HEK293 (cell line): Measurements from ENCODE around the gene MAEA.

Experiments used
- GFI1B ChIP-seq: fragments of 450-650 bp; formaldehyde crosslinking; IDR thresholded peaks from 2 replicates; pipeline ENCODE4 v1.5.1; 2016; ENCODE audit warnings: missing biosample characterization, missing genetic modification characterization
- IKZF3 ChIP-seq: fragments of 450-650 bp; IDR thresholded peaks from 2 replicates; pipeline ENCODE4 v1.5.0; 2018; ENCODE audit warnings: missing biosample characterization, mild to moderate bottlenecking, missing genetic modification characterization, moderate library complexity
- MYNN ChIP-seq: fragments of 450-650 bp; formaldehyde crosslinking; IDR thresholded peaks from 2 replicates; pipeline ENCODE4 v1.5.1; 2016; ENCODE audit warnings: missing biosample characterization, missing genetic modification characterization, borderline replicate concordance
- MZF1 ChIP-seq: fragments of 450-650 bp; formaldehyde crosslinking; IDR thresholded peaks from 2 replicates; pipeline ENCODE4 v1.5.1; 2017; ENCODE audit warnings: missing biosample characterization, missing genetic modification characterization, borderline replicate concordance
- ZBTB20 ChIP-seq: fragments of 450-650 bp; formaldehyde crosslinking; IDR thresholded peaks from 2 replicates; pipeline ENCODE4 v1.5.1; 2016; ENCODE audit warnings: missing biosample characterization, missing genetic modification characterization
- ZBTB48 ChIP-seq: fragments of 450-650 bp; formaldehyde crosslinking; IDR thresholded peaks from 2 replicates; pipeline ENCODE4 v1.5.1; 2016; ENCODE audit warnings: missing biosample characterization, missing genetic modification characterization
- ZBTB7A ChIP-seq: fragments of 450-650 bp; formaldehyde crosslinking; IDR thresholded peaks from 2 replicates; pipeline ENCODE4 v1.5.1; 2016; ENCODE audit warnings: low read depth, missing biosample characterization, missing genetic modification characterization
- ZNF169 ChIP-seq: fragments of 450-650 bp; formaldehyde crosslinking; IDR thresholded peaks from 2 replicates; pipeline ENCODE4 v1.5.1; 2016; ENCODE audit warnings: missing biosample characterization, missing genetic modification characterization
- ZNF239 ChIP-seq: fragments of 450-650 bp; formaldehyde crosslinking; IDR thresholded peaks from 2 replicates; pipeline ENCODE4 v1.5.1; 2016; ENCODE audit warnings: missing biosample characterization, missing genetic modification characterization
- ZNF48 ChIP-seq: fragments of 450-650 bp; formaldehyde crosslinking; IDR thresholded peaks from 2 replicates; pipeline ENCODE4 v1.5.1; 2016; ENCODE audit warnings: missing biosample characterization, missing genetic modification characterization
- ZNF501 ChIP-seq: fragments of 450-650 bp; formaldehyde crosslinking; IDR thresholded peaks from 2 replicates; pipeline ENCODE4 v1.5.1; 2016; ENCODE audit warnings: missing biosample characterization, missing genetic modification characterization
- ZNF521 ChIP-seq: fragments of 450-650 bp; formaldehyde crosslinking; IDR thresholded peaks from 2 replicates; pipeline ENCODE4 v1.5.1; 2017; ENCODE audit warnings: missing biosample characterization, mild to moderate bottlenecking, missing genetic modification characterization
- ZNF596 ChIP-seq: fragments of 450-650 bp; IDR thresholded peaks from 2 replicates; pipeline ENCODE4 v1.5.0; 2018; ENCODE audit warnings: missing biosample characterization, mild to moderate bottlenecking, missing genetic modification characterization, moderate library complexity
- ZNF600 ChIP-seq: fragments of 450-650 bp; formaldehyde crosslinking; IDR thresholded peaks from 2 replicates; pipeline ENCODE4 v1.5.1; 2016; ENCODE audit warnings: missing biosample characterization, missing genetic modification characterization
- ZNF658 ChIP-seq: fragments of 450-650 bp; formaldehyde crosslinking; IDR thresholded peaks from 2 replicates; pipeline ENCODE4; 2016; ENCODE audit warnings: missing biosample characterization, missing genetic modification characterization
- ZNF768 ChIP-seq: fragments of 450-650 bp; formaldehyde crosslinking; IDR thresholded peaks from 2 replicates; pipeline ENCODE4 v1.5.1; 2018; ENCODE audit warnings: missing biosample characterization, mild to moderate bottlenecking, missing genetic modification characterization
- ZSCAN30 ChIP-seq: fragments of 450-650 bp; IDR thresholded peaks from 2 replicates; pipeline ENCODE4 v1.5.1; 2018; ENCODE audit warnings: missing biosample characterization, mild to moderate bottlenecking, missing genetic modification characterization, moderate library complexity
- TF ChIP-seq, protein P1 (sequence below): fragments of 450-650 bp; formaldehyde crosslinking; IDR thresholded peaks from 2 replicates; pipeline ENCODE4 v1.5.1; 2016; ENCODE audit warnings: missing biosample characterization, missing genetic modification characterization
- TF ChIP-seq, protein P2 (sequence below): fragments of 450-650 bp; formaldehyde crosslinking; conservative IDR thresholded peaks from 2 replicates; pipeline ENCODE4 v1.5.1; 2016; ENCODE audit warnings: low read depth, missing biosample characterization, missing genetic modification characterization

MAEA gene

DNA sequence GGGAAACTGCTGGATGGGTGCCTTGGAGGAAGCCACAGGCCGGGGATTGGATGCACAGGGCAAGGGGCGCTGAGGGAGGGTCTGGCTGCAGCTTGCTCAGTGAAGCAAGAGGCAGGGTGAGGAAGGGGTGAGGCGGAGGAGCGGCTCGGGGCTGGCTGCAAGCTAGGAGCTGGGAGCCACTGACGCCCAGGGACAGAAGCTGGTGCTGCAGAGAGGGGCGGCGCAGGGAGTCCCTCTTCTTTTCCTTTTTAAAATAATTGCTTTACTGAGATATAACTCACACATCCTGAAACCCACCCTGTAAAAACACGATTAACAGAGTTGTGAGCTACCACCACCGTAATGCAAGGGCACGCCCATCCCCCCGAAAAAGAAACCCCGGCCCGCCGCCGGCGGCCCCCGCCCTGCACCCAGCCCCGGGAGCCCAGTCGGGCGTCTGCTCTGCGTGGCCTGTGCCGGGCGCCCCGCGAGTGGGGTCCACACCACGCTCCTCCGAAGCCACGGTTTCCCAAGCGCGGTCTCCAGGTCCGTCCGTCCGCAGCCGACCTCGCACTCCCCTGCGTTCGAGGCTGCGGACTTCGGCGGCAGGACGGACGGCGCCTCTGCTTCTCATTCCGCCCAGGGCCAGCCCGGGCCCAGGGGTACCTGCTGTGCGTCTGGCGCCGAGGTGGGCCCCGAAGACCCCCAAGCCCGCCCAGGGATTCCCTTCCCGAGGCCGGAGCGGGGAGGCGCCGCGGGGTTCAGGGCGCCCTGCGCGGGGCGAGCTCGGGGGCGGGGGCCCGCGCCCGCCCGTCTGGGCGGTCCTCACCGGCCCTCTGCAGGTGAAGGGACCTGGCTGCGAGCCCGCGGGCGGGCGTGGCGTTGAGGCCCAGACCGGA, 56.5 kb downstream of the MAEA start (continued):
- TF ChIP-seq, protein P1, sequence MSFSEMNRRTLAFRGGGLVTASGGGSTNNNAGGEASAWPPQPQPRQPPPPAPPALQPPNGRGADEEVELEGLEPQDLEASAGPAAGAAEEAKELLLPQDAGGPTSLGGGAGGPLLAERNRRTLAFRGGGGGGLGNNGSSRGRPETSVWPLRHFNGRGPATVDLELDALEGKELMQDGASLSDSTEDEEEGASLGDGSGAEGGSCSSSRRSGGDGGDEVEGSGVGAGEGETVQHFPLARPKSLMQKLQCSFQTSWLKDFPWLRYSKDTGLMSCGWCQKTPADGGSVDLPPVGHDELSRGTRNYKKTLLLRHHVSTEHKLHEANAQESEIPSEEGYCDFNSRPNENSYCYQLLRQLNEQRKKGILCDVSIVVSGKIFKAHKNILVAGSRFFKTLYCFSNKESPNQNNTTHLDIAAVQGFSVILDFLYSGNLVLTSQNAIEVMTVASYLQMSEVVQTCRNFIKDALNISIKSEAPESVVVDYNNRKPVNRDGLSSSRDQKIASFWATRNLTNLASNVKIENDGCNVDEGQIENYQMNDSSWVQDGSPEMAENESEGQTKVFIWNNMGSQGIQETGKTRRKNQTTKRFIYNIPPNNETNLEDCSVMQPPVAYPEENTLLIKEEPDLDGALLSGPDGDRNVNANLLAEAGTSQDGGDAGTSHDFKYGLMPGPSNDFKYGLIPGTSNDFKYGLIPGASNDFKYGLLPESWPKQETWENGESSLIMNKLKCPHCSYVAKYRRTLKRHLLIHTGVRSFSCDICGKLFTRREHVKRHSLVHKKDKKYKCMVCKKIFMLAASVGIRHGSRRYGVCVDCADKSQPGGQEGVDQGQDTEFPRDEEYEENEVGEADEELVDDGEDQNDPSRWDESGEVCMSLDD (tag by site-specific recombination): peak; percentile 55
- no peak for TF ChIP-seq ZNF169 (tag by site-specific recombination)
- TF ChIP-seq ZNF768: no peak
- no peak for TF ChIP-seq ZNF521
- TF ChIP-seq ZNF658: no peak
- 0 out of 2 replicates have a peak, but pooled peaks have one; percentile 40 for TF ChIP-seq ZBTB48 (tag by site-specific recombination)
- TF ChIP-seq ZNF596 (tag by site-specific recombination): 0 out of 2 replicates have a peak, but pooled peaks have one; percentile 13
- TF ChIP-seq MZF1 (tag by site-specific recombination): no peak
- no peak for TF ChIP-seq ZBTB7A (tag by site-specific recombination)
- no peak for TF ChIP-seq ZNF239
- TF ChIP-seq IKZF3 (tag by site-specific recombination): no peak
- TF ChIP-seq ZSCAN30 (tag by site-specific recombination): peak; percentile 37; the same call in 1 of the 2 replicates
- no peak for TF ChIP-seq GFI1B (tag by site-specific recombination)
- TF ChIP-seq ZNF48: no peak
- TF ChIP-seq ZNF600 (tag by site-specific recombination): 0 out of 2 replicates have a peak, but pooled peaks have one; percentile 7
- TF ChIP-seq ZBTB20 (tag by site-specific recombination): peak; percentile 59; the same call in 1 of the 2 replicates
- TF ChIP-seq MYNN: no peak
- no peak for TF ChIP-seq ZNF501 (tag by site-specific recombination)
- TF ChIP-seq, protein P2, sequence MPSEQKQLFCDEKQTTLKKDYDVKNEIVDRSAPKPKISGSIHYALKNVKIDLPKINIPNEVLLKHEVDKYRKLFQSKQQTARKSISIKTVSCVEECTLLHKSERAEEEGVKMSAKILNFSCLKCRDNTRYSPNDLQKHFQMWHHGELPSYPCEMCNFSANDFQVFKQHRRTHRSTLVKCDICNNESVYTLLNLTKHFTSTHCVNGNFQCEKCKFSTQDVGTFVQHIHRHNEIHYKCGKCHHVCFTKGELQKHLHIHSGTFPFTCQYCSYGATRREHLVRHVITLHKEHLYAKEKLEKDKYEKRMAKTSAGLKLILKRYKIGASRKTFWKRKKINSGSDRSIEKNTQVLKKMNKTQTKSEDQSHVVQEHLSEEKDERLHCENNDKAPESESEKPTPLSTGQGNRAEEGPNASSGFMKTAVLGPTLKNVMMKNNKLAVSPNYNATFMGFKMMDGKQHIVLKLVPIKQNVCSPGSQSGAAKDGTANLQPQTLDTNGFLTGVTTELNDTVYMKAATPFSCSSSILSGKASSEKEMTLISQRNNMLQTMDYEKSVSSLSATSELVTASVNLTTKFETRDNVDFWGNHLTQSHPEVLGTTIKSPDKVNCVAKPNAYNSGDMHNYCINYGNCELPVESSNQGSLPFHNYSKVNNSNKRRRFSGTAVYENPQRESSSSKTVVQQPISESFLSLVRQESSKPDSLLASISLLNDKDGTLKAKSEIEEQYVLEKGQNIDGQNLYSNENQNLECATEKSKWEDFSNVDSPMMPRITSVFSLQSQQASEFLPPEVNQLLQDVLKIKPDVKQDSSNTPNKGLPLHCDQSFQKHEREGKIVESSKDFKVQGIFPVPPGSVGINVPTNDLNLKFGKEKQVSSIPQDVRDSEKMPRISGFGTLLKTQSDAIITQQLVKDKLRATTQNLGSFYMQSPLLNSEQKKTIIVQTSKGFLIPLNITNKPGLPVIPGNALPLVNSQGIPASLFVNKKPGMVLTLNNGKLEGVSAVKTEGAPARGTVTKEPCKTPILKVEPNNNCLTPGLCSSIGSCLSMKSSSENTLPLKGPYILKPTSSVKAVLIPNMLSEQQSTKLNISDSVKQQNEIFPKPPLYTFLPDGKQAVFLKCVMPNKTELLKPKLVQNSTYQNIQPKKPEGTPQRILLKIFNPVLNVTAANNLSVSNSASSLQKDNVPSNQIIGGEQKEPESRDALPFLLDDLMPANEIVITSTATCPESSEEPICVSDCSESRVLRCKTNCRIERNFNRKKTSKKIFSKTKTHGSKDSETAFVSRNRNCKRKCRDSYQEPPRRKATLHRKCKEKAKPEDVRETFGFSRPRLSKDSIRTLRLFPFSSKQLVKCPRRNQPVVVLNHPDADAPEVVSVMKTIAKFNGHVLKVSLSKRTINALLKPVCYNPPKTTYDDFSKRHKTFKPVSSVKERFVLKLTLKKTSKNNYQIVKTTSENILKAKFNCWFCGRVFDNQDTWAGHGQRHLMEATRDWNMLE (tag by site-specific recombination): no peak
